GM18907 (cell line): Measurements from ENCODE around the gene ZNF394.
A peak's percentile ranks its signal among the peaks of the same experiment; 100 is the strongest.
"Not testable (repeated sequence)": the region's sequence is repeated elsewhere in the genome, so short reads cannot be mapped to it uniquely, and the experiment has no call there.

Source experiments
- ATAC-seq: cut with Tn5 transposase; IDR thresholded peaks from one replicate; pipeline ENCODE4 v1.9.1; 2021; ENCODE audit warnings: mild to moderate bottlenecking, moderate library complexity; ENCODE audit not compliant: unreplicated experiment

The ZNF394 gene

GRCh38 chr7:99499721-99500636 lies at the start of gene ZNF394:
Gene ZNF394, minus strand, starts transcription at chr7:99500281. Its CDS starts 188 bp downstream, at chr7:99500093.
- ATAC-seq: peak; percentile 47

GRCh38 chr7:99549545-99549944 lies 49.5 kb upstream of the ZNF394 start:
- not testable (repeated sequence) for ATAC-seq

GRCh38 chr7:99545308-99545707 lies 45.2 kb upstream of the ZNF394 start:
- not testable (repeated sequence) for ATAC-seq

- no peak for ATAC-seq
These were observed 43.8 kb upstream of the ZNF394 start for GRCh38 chr7:99543916-99544315.

- no peak for ATAC-seq
These were observed 43.1 kb upstream of the ZNF394 start for GRCh38 chr7:99543081-99543671.

GRCh38 chr7:99541212-99541611 lies 41.1 kb upstream of the ZNF394 start:
- no peak for ATAC-seq

- ATAC-seq: no peak
These were observed 40.5 kb upstream of the ZNF394 start for GRCh38 chr7:99540542-99540941.

- no peak for ATAC-seq
These were observed 39.2 kb upstream of the ZNF394 start for GRCh38 chr7:99539213-99539811.

- no peak for ATAC-seq
These were observed 35.6 kb upstream of the ZNF394 start for GRCh38 chr7:99535667-99536066.

GRCh38 chr7:99531354-99531765 lies 31.3 kb upstream of the ZNF394 start:
- ATAC-seq: no peak

- ATAC-seq: no peak
These were observed 25.8 kb upstream of the ZNF394 start for GRCh38 chr7:99525713-99526440.

- no peak for ATAC-seq
These were observed 21.3 kb upstream of the ZNF394 start for GRCh38 chr7:99521399-99521798.

- ATAC-seq: no peak
These were observed 14.0 kb upstream of the ZNF394 start for GRCh38 chr7:99514050-99514449.

GRCh38 chr7:99505324-99505662 lies 5.2 kb upstream of the ZNF394 start:
- ATAC-seq: no peak

GRCh38 chr7:99504603-99505323 lies 4.7 kb upstream of the ZNF394 start, which contains the start of gene ZKSCAN5:
Gene ZKSCAN5, plus strand, starts transcription at chr7:99504662. Its CDS starts 1,383 bp downstream, at chr7:99506045.
- ATAC-seq: peak; percentile 84

GRCh38 chr7:99504281-99504602 lies 4.2 kb upstream of the ZNF394 start:
- ATAC-seq: no peak

GRCh38 chr7:99501236-99501635 lies 1.2 kb upstream of the ZNF394 start:
- not testable (repeated sequence) for ATAC-seq

GRCh38 chr7:99500637-99501009 lies 542 bp upstream of the ZNF394 start:
- ATAC-seq: no peak

GRCh38 chr7:99499371-99499720 lies 735 bp downstream of the ZNF394 start:
- ATAC-seq: peak; percentile 16

- no peak for ATAC-seq
These were observed 1.5 kb downstream of the ZNF394 start for GRCh38 chr7:99498546-99498944.
